Breast epithelium (tissue), 4 donors: ENCODE results near the gene PATL2. TPM values are rescaled to one million over a fixed set of nuclear protein-coding genes. Genes with fewer than 3 reads are reported as not detected.
A peak's percentile ranks its signal among the peaks of the same experiment; 100 is the strongest.
"Not testable (repeated sequence)": the region's sequence is repeated elsewhere in the genome, so short reads cannot be mapped to it uniquely, and the experiment has no call there.

ENCODE experiments used
- DNase-seq, 2 donors: peaks; one replicate each; pipeline ENCODE4 v3.0.0-alpha.2; 2019; ENCODE audit warnings: low spot score in 2 of 2
- H3K27ac ChIP-seq, 2 donors: fragments of 200-600 bp; sonication (generic) in 1 of 2; one replicate each; pipeline ENCODE4 v1.5.1; 2016 to 2019; ENCODE audit warnings: mild to moderate bottlenecking in 1 of 2
- H3K27me3 ChIP-seq, 2 donors: fragments of 200-600 bp; sonication (generic) in 1 of 2; one replicate each; pipeline versions ENCODE4 v1.5.1 to v1.6.0; 2017 to 2019; ENCODE audit warnings: control low read depth in 1 of 2, mild to moderate bottlenecking in 1 of 2
- H3K36me3 ChIP-seq: fragments of 200-600 bp; one replicate; pipeline ENCODE4 v1.5.1; 2019
- H3K4me1 ChIP-seq, 2 donors: fragments of 200-600 bp; sonication (generic); one replicate each; pipeline ENCODE4 v1.5.1; 2016 to 2019; ENCODE audit warnings: control low read depth in 1 of 2
- H3K4me3 ChIP-seq, 3 donors: fragments of 200-600 bp; sonication (generic); 1 replicate in 2 of 3; 2 replicates in 1 of 3; pipeline ENCODE4 v1.5.1; 2016 to 2019; ENCODE audit warnings: mild to moderate bottlenecking in 3 of 3, moderate library complexity in 2 of 3
- H3K9me3 ChIP-seq, 2 donors: fragments of 200-600 bp; sonication (generic) in 1 of 2; one replicate each; pipeline ENCODE4 v1.5.1; 2016 to 2019; ENCODE audit warnings: control low read depth in 1 of 2
- POLR2A ChIP-seq: fragments of 450-650 bp; IDR thresholded peaks from one replicate; pipeline ENCODE4 v1.6.1; 2016; ENCODE audit warnings: antibody characterized with exemption, mild to moderate bottlenecking, moderate library complexity
- POLR2AphosphoS5 ChIP-seq, 3 donors: sonication (generic); formaldehyde crosslinking; IDR thresholded peaks; one replicate each; pipeline ENCODE4 v1.6.1; 2017; ENCODE audit warnings: antibody characterized with exemption in 3 of 3
- intact Hi-C: fragments of 100-400 bp; cut with DNase I; formaldehyde crosslinking; loops from one replicate; pipeline ENCODE4 v1.15.1; 2023; ENCODE audit warnings: low total_unique reads
- total RNA-seq, 3 donors: library from RNA; depleted of rRNA; stranded (reverse); fragments of >200 nt; gene quantifications; one replicate each; pipeline ENCODE4 v1.1.0, GENCODE V29; 2016
- TF ChIP-seq, protein P1 (sequence below), 3 donors: fragments of 450-650 bp; IDR thresholded peaks; one replicate each; pipeline ENCODE4 v1.5.1; 2016 to 2017; ENCODE audit warnings: antibody characterized with exemption in 3 of 3, mild to moderate bottlenecking in 3 of 3, moderate library complexity in 3 of 3

The PATL2 gene
- total RNA-seq, 3 donors from 2014 or later, result 1.6 to 2.6 (median 2.2) TPM

DNA sequence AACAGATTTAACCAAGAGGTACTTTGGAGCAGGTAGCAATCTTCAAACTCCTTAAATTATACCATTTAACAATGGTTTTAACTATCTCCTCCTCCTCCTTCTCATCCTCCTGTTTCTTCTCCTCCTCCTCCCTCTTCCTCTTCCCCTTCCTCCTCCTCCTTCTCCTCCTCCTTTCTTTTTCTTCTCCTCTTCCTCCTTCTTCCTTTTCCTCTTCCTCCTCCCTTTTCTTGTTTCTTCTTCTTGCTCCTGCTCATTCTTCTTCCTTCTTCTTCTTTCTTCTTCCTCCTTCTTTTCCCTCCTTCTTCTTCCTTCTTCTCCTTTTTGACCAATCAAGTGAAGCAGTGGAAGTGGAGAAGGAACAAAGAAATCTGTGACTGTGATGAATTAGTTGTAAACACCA lies 14.1 kb downstream of the PATL2 start:
- Histone ChIP-seq H3K36me3 (no peaks in the 10 kb centered on the region), H3K9me3 (peaks cover 0 to 7% of the 10 kb centered on the region in 2 donors), H3K27ac (no peak overlapping the region), H3K27me3 (no peaks in the 10 kb centered on the region), H3K4me1 (no peaks in the 10 kb centered on the region), H3K4me3 (no peak overlapping the region)
- intact Hi-C loops, result no loop called here
- no peak for TF ChIP-seq POLR2AphosphoS5 (IDR thresholded peaks at IDR 0.05)
- no peak for TF ChIP-seq POLR2A
- TF ChIP-seq, protein P1, sequence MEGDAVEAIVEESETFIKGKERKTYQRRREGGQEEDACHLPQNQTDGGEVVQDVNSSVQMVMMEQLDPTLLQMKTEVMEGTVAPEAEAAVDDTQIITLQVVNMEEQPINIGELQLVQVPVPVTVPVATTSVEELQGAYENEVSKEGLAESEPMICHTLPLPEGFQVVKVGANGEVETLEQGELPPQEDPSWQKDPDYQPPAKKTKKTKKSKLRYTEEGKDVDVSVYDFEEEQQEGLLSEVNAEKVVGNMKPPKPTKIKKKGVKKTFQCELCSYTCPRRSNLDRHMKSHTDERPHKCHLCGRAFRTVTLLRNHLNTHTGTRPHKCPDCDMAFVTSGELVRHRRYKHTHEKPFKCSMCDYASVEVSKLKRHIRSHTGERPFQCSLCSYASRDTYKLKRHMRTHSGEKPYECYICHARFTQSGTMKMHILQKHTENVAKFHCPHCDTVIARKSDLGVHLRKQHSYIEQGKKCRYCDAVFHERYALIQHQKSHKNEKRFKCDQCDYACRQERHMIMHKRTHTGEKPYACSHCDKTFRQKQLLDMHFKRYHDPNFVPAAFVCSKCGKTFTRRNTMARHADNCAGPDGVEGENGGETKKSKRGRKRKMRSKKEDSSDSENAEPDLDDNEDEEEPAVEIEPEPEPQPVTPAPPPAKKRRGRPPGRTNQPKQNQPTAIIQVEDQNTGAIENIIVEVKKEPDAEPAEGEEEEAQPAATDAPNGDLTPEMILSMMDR (IDR thresholded peaks at IDR 0.05), result no peak
- DNase-seq, result no peak

DNA sequence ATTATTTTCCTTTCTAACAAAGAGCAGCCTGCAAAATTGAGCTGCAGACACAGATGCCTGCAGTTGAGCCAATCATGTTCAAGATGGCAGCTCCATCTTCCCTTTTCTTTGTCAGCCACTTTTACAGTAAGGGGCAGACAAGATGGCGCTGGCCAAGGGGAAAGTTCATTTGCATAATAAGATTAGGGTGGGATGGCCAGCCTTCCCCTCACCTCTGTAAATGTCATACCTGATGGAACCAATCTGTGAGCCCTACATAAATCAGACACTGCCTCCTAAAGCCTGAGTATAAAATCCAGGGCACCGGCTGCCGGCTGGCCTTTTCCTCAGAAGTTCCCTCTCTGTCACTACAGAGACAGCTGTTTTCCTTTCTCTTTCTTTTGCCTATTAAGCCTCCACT lies 15.8 kb downstream of the PATL2 start:
- TF ChIP-seq POLR2AphosphoS5 (IDR thresholded peaks at IDR 0.05) (no peak), POLR2A (no peak)
- TF ChIP-seq, protein P1 (IDR thresholded peaks at IDR 0.05), result no peak
- no peaks in the 10 kb centered on the region for H3K4me1 ChIP-seq
- H3K4me3 ChIP-seq, result no peak overlapping the region
- intact Hi-C loops, result no loop called here
- no peaks in the 10 kb centered on the region for H3K36me3 ChIP-seq
- peaks cover 0 to 4% of the 10 kb centered on the region in 2 donors for H3K9me3 ChIP-seq
- H3K27me3 ChIP-seq, result no peaks in the 10 kb centered on the region
- DNase-seq, result no peak
- no peak overlapping the region for H3K27ac ChIP-seq

- no peak for DNase-seq
- intact Hi-C loops, result no loop called here
- TF ChIP-seq, protein P1 (IDR thresholded peaks at IDR 0.05), result no peak
- TF ChIP-seq POLR2AphosphoS5 (IDR thresholded peaks at IDR 0.05), result no peak
Observed at GRCh38 chr15:44694416-44694815, 16.7 kb downstream of the PATL2 start.

DNA sequence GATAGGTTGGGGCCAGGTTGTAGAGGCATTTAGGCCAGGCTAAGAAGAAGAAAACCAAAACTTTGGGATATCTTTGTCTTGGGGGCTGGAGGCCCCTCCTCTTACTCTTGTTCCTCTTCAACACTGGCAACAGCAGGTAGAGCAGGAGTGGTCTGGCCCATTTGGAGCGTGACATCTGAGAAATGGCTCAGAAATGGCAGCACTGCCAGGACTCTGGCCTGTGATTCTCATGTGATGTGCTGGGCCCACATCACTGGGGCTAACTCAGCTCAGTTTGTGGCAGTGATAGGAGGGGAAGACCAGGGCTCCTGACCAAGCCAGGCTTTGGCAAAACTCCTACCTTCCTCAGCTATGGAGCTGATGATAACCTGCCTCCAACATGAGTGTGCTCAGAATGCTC lies 18.5 kb downstream of the PATL2 start:
- intact Hi-C loops, result no loop called here
- H3K4me1 ChIP-seq, result no peaks in the 10 kb centered on the region
- H3K27me3 ChIP-seq, result no peaks in the 10 kb centered on the region
- H3K9me3 ChIP-seq, result no peaks in the 10 kb centered on the region
- no peaks in the 10 kb centered on the region for H3K36me3 ChIP-seq
- DNase-seq, result no peak
- no peak overlapping the region for H3K4me3 ChIP-seq
- H3K27ac ChIP-seq, result no peak overlapping the region
- no peak for TF ChIP-seq POLR2A
- no peak for TF ChIP-seq POLR2AphosphoS5 (IDR thresholded peaks at IDR 0.05)
- TF ChIP-seq, protein P1 (IDR thresholded peaks at IDR 0.05), result no peak

More at GRCh38 chr15:44694416-44694815, 16.7 kb downstream of the PATL2 start:
- Histone ChIP-seq H3K4me3 (no peak overlapping the region), H3K27me3 (no peaks in the 10 kb centered on the region), H3K4me1 (no peaks in the 10 kb centered on the region), H3K9me3 (no peaks in the 10 kb centered on the region), H3K36me3 (no peaks in the 10 kb centered on the region), H3K27ac (no peak overlapping the region)

DNA sequence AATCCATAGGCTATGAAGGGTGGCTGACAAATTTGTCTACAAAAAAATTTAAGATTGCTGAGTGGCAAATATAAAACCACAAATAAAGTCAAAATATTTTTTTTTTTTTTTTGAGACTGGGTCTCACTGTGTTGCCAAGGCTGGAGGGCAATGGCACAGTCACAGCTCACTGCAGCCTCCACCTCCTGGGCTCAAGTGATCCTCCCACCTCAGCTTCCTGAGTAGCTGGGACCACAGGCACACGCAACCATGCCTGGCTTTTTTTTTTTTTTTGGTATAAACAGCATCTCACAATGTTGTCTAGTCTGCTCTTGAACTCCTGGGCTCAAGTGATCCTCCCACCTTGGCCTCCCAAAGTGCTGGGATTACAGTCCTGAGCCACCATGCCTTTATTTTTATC lies 20.9 kb downstream of the PATL2 start:
- H3K36me3 ChIP-seq, intact Hi-C loops, DNase-seq, H3K27ac ChIP-seq, H3K4me1 ChIP-seq, H3K27me3 ChIP-seq, H3K4me3 ChIP-seq, H3K9me3 ChIP-seq: not testable (repeated sequence)

- H3K4me1 ChIP-seq, H3K9me3 ChIP-seq, H3K4me3 ChIP-seq, DNase-seq, intact Hi-C loops, H3K27ac ChIP-seq, H3K36me3 ChIP-seq, H3K27me3 ChIP-seq: not testable (repeated sequence)
Observed at GRCh38 chr15:44689318-44689717, 21.8 kb downstream of the PATL2 start.

DNA sequence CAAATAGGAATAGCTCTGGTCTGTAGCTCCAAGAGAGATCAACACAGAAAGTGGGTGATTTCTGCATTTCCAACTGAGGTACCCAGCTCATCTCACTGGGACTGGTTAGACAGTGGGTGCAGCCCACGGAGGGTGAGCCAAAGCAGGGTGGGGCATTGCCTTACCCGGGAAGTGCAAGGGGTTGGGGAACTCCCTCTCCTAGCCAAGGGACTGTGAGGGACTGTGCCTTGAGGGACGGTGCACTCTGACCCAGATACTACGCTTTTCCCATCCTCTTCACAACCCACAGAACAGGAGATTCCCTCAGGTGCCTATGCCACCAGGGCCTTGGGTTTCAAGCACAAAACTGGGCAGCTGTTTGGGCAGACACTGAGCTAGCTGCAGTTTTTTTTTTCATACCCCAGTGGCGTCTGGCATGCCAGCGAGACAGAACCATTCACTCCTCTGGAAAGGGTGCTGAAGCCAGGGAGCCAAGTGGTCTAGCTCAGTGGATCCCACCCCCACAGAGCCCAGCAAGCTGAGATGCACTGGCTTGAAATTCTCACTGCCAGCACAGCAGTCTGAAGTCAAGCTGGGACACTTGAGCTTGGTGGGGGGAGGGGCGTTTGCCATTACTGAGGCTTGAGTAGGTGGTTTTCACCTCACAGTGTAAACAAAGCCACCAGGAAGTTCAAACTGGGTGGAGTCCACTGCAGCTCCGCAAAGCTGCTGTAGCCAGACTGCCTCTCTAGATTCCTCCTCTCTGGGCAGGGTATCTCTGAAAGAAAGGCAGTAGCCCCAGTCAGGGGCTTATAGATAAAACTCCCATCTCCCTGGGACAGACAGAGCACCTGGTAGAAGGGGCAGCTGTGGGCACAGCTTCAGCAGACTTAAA lies 28.1 kb downstream of the PATL2 start:
- peak; percentile 68 to 80 for DNase-seq
- H3K27me3 ChIP-seq, H3K4me1 ChIP-seq, intact Hi-C loops, H3K36me3 ChIP-seq, H3K9me3 ChIP-seq: not testable (repeated sequence)
- peak overlapping the region in 1 of 3 donors; percentile 19 for H3K4me3 ChIP-seq
- peak overlapping the region; percentile 20 to 60 for H3K27ac ChIP-seq
